Left lung (tissue), 10 donors: Measurements from ENCODE around the gene TIAM2. TPM values are rescaled to one million over a fixed set of nuclear protein-coding genes. Genes with fewer than 3 reads are reported as not detected.

ENCODE experiments used
- ATAC-seq: fragments of 200-7000 bp; cut with Tn5 transposase; one replicate; pipeline ENCODE4 v1.9.1; 2020; ENCODE audit warnings: moderate library complexity
- DNase-seq, 4 donors: peaks; one replicate each; pipeline ENCODE4 v3.0.0-alpha.2; 2013 to 2020
- H3K27ac ChIP-seq, 2 donors: fragments of 200-600 bp; sonication (generic) in 1 of 2; one replicate each; pipeline versions ENCODE4 v1.5.0 to v1.8.0; 2020 to 2021
- H3K27me3 ChIP-seq, 2 donors: fragments of 200-600 bp; sonication (generic) in 1 of 2; one replicate each; pipeline versions ENCODE4 v1.5.0 to v1.8.0; 2020 to 2021
- H3K36me3 ChIP-seq, 2 donors: fragments of 200-600 bp; sonication (generic) in 1 of 2; one replicate each; pipeline versions ENCODE4 v1.5.0 to v1.8.0; 2020 to 2021
- H3K4me1 ChIP-seq, 2 donors: fragments of 200-600 bp; one replicate each; pipeline ENCODE4 v1.8.0; 2021
- H3K4me3 ChIP-seq, 2 donors: fragments of 200-600 bp; sonication (generic) in 1 of 2; one replicate each; pipeline versions ENCODE4 v1.5.0 to v1.8.0; 2020 to 2021; ENCODE audit warnings: mild to moderate bottlenecking in 1 of 2
- H3K9me3 ChIP-seq, 2 donors: fragments of 200-600 bp; sonication (generic) in 1 of 2; one replicate each; pipeline versions ENCODE4 v1.5.0 to v1.8.0; 2020 to 2021
- CTCF ChIP-seq, 2 donors: fragments of 200-600 bp; sonication (generic) in 1 of 2; IDR thresholded peaks; one replicate each; pipeline versions ENCODE4 v1.5.0 to v1.8.0; 2021; ENCODE audit warnings: antibody characterized with exemption in 2 of 2
- intact Hi-C, 2 donors: fragments of 100-400 bp; cut with DNase I; formaldehyde crosslinking; loops; one replicate each; pipeline versions ENCODE4 v1.11.2 to v1.14.2; 2022
- polyA plus RNA-seq, 6 donors: library from polyadenylated mRNA; unstranded; fragments of 120-200 nt; gene quantifications; one replicate each; pipeline ENCODE4 v1.2.1, GENCODE V29; 2013; ENCODE audit not compliant: insufficient read length in 6 of 6
- total RNA-seq, 2 donors: library from RNA; stranded (reverse); fragmentation: NEBNext Ultra II Directional; extraction: Animal tissue kit (Norgen Biotek cat#: 25700); gene quantifications; one replicate each; pipeline ENCODE4 v1.2.1, GENCODE V29; 2021
- donor health status: DM: no; HTN: yes; CAD: no.
- donor health status: DM: no; HTN: no; CAD: no.

TIAM2 gene
- total and polyA plus RNA-seq, 8 donors = 6.9 to 25.0 (median 20.6) TPM

- H3K4me3 ChIP-seq = no peak overlapping the region
- peaks cover 0 to 11% of the 10 kb centered on the region in 2 donors for H3K4me1 ChIP-seq
- intact Hi-C loops = no loop called here
- peaks cover 16 to 62% of the 10 kb centered on the region in 2 donors for H3K27me3 ChIP-seq
- H3K9me3 ChIP-seq = no peaks in the 10 kb centered on the region
- no peak for TF ChIP-seq CTCF (IDR thresholded peaks at IDR 0.05)
- peak; percentile 16 for ATAC-seq
- DNase-seq = no peak
- no peaks in the 10 kb centered on the region for H3K36me3 ChIP-seq
- no peak overlapping the region for H3K27ac ChIP-seq
Observed at GRCh38 chr6:154996841-154997311, 1.8 kb downstream of the TIAM2 start.

DNA sequence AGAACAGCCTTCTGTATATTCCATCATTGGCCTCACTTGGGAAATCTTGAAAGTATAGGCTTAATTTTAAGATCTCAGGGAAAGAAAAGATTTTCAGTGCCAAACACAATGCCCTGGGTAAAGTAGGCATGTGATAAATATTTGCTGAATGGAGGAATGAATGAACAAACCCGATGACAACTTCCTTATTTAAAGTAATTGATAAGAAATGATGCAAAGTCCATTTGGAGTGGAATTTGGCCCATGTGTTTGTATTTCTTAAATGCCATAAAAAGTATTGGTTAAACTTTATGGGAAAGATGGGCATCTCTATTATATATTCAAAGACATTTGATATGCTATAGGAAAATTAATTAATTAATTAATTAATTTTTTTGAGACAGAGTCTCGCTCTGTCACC, 3.7 kb downstream of the TIAM2 start:
- no peak for ATAC-seq

DNA sequence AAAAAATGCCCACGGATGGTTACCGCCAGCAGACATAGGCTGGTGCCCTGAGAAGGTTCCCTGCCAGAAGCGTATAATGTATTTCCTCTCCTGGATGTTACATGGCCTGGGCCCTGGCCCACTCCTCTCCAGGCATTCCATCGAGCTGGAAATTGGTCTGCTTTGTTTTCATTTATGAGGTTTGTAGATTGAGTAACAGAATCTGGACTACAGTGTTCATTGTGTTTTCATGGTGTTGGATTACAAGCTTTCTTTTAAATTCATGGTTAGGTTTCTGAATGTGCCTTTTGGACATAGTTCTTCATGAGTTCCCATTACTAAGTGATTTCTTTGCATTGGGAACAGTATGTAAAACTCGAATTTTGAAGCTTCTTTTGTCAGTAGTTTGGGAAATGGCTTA, 6.4 kb downstream of the TIAM2 start:
- Histone ChIP-seq H3K4me1 (no peaks in the 10 kb centered on the region), H3K4me3 (no peak overlapping the region), H3K9me3 (no peaks in the 10 kb centered on the region), H3K36me3 (no peaks in the 10 kb centered on the region), H3K27ac (no peak overlapping the region), H3K27me3 (peaks cover 7 to 33% of the 10 kb centered on the region in 2 donors)
- TF ChIP-seq CTCF (IDR thresholded peaks at IDR 0.05) = no peak
- no peak for DNase-seq
- intact Hi-C loops = no loop called here
- no peak for ATAC-seq

More for the DNA sequence above, 3.7 kb downstream of the TIAM2 start:
- Histone ChIP-seq H3K4me3 (no peak overlapping the region), H3K36me3 (no peaks in the 10 kb centered on the region), H3K4me1 (peaks cover 0 to 11% of the 10 kb centered on the region in 2 donors), H3K27me3 (peaks cover 16 to 59% of the 10 kb centered on the region in 2 donors), H3K9me3 (no peaks in the 10 kb centered on the region), H3K27ac (no peak overlapping the region)
- intact Hi-C loops = no loop called here
- no peak for DNase-seq
- TF ChIP-seq CTCF (IDR thresholded peaks at IDR 0.05) = no peak

DNA sequence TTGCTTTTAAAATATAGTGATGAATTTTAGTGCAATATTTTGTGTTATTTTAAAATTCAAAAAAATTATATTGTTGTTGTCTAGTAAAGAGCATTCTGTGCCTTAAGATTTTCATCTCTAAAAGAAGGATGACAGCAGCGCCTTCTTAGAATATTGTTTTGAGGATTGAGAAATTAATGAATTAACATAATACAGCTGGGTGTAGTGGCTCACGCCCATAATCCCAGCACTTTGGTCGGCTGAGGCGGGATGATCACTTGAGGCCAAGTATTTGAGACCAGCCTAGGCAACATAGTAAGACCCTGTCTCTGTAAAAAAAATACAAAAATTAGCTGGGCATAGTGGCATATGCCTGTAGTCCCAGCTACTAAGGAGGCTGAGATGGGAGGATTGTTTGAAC, 6.8 kb downstream of the TIAM2 start:
- ATAC-seq = no peak

DNA sequence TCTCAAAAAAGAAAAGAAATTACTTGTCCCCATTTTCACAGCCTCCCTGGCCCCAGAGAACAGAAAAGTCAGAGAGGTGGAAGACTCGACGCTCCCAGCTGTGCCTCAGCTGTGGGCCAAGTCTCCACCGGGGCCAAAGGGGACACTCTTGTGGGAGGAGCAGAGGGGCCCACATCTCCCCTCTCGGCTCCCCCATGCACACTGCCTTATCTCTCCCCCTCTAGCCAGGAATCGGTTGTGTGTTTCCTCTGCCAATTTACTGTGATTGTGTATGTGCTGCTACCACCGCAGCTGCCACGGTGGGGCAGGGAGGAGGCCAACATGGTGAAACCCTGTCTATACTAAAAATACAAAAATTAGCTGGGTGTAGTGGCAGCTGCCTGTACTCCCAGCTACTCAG, 8.4 kb downstream of the TIAM2 start:
- no peak for TF ChIP-seq CTCF (IDR thresholded peaks at IDR 0.05)

More for the DNA sequence above, 6.8 kb downstream of the TIAM2 start:
- intact Hi-C loops = no loop called here
- no peak for TF ChIP-seq CTCF (IDR thresholded peaks at IDR 0.05)
- Histone ChIP-seq H3K4me1 (no peaks in the 10 kb centered on the region), H3K36me3 (no peaks in the 10 kb centered on the region), H3K9me3 (no peaks in the 10 kb centered on the region), H3K27ac (no peak overlapping the region), H3K27me3 (peaks cover 2 to 28% of the 10 kb centered on the region in 2 donors), H3K4me3 (no peak overlapping the region)
- DNase-seq = no peak

More for the DNA sequence above, 8.4 kb downstream of the TIAM2 start:
- Histone ChIP-seq H3K4me1 (no peaks in the 10 kb centered on the region), H3K27ac (no peak overlapping the region), H3K27me3 (peaks cover 0 to 13% of the 10 kb centered on the region in 2 donors), H3K4me3 (no peak overlapping the region), H3K9me3 (no peaks in the 10 kb centered on the region), H3K36me3 (no peaks in the 10 kb centered on the region)
- ATAC-seq = no peak
- intact Hi-C loops = no loop called here
- DNase-seq = no peak
